HCT116 (cell line): ENCODE data around the gene NCKAP5.

ENCODE experiments used
- CEBPB ChIP-seq: IDR thresholded peaks from 2 replicates; pipeline ENCODE4 v1.6.1; 2012; ENCODE audit warnings: low read depth
- CTCF ChIP-seq, 3 experiments: fragments of 200-600 bp in 1 of 3; sonication (generic) in 1 of 3; IDR thresholded peaks in 2 of 3; conservative IDR thresholded peaks in 1 of 3; 2 replicates each; pipeline ENCODE4 v1.5.1; 2012 to 2017; ENCODE audit warnings: low read depth in 2 of 3, low read length in 2 of 3, antibody characterized with exemption in 1 of 3, borderline replicate concordance in 1 of 3, control low read depth in 1 of 3, mild to moderate bottlenecking in 1 of 3, mixed read lengths in 1 of 3, mixed run types in 1 of 3, moderate library complexity in 1 of 3; ENCODE audit not compliant: insufficient read depth in 1 of 3
- EGR1 ChIP-seq: IDR thresholded peaks from 2 replicates; pipeline ENCODE4 v1.6.1; 2012; ENCODE audit warnings: low read depth
- EZH2 ChIP-seq: fragments of 200-600 bp; sonication (generic); IDR thresholded peaks from 2 replicates; pipeline ENCODE4 v1.6.1; 2017; ENCODE audit warnings: antibody characterized with exemption, mixed run types
- EZH2phosphoT487 ChIP-seq: fragments of 200-600 bp; IDR thresholded peaks from 2 replicates; pipeline ENCODE4 v1.6.1; 2018; ENCODE audit warnings: antibody characterized with exemption, borderline replicate concordance
- JUND ChIP-seq: IDR thresholded peaks from 2 replicates; pipeline ENCODE4 v1.6.1; 2012
- POLR2A ChIP-seq: IDR thresholded peaks from 2 replicates; pipeline ENCODE4 v1.7.0; 2011; ENCODE audit warnings: borderline replicate concordance; ENCODE audit not compliant: insufficient read depth, insufficient read length; ENCODE audit errors: extremely low read depth
- RAD21 ChIP-seq: IDR thresholded peaks from 2 replicates; pipeline ENCODE4 v1.6.1; 2012; ENCODE audit warnings: low read depth, mild to moderate bottlenecking
- REST ChIP-seq: IDR thresholded peaks from 2 replicates; pipeline ENCODE4 v1.6.1; 2012; ENCODE audit warnings: low read depth
- SIN3A ChIP-seq: IDR thresholded peaks from 2 replicates; pipeline ENCODE4 v1.6.1; 2012; ENCODE audit warnings: low read depth
- TCF7L2 ChIP-seq: IDR thresholded peaks from 2 replicates; pipeline ENCODE4 v1.7.0; 2011; ENCODE audit warnings: borderline replicate concordance, inconsistent platforms; ENCODE audit not compliant: insufficient read depth, insufficient read length; ENCODE audit errors: extremely low read depth
- ZBTB33 ChIP-seq: IDR thresholded peaks from 2 replicates; pipeline ENCODE4 v1.6.1; 2011; ENCODE audit warnings: mild to moderate bottlenecking, low read length, moderate library complexity; ENCODE audit not compliant: insufficient replicate concordance; ENCODE audit errors: extremely low read depth
- ZNF274 ChIP-seq: fragments of 200-500 bp; sonication (Bioruptor generic); IDR thresholded peaks from 2 replicates; pipeline ENCODE4 v1.6.1; 2014; ENCODE audit warnings: mild to moderate bottlenecking, low read depth, low read length, inconsistent platforms

- TF ChIP-seq CTCF (IDR thresholded peaks at IDR 0.05 in 2 of 3, conservative IDR thresholded peaks at IDR 0.05 in 1 of 3; ENCODE audit: borderline replicate concordance in 1 of 3, insufficient read depth in 1 of 3, low read depth in 2 of 3, low read length in 2 of 3) = no peak
- TF ChIP-seq SIN3A = no peak
- no peak for TF ChIP-seq CEBPB
- no peak for TF ChIP-seq JUND
- TF ChIP-seq RAD21 = no peak
- TF ChIP-seq POLR2A = no peak
- no peak for TF ChIP-seq TCF7L2
- no peak for TF ChIP-seq EZH2phosphoT487
- TF ChIP-seq REST = no peak
- no peak for TF ChIP-seq ZBTB33
- TF ChIP-seq EGR1 = no peak
- TF ChIP-seq ZNF274 = no peak
- no peak for TF ChIP-seq EZH2
Measured at GRCh38 chr2:132814651-132815050, 753.6 kb downstream of the NCKAP5 start.
